Cerebellar nuclear complex (tissue), 1 donor: Measurements from ENCODE around the gene RAG2.

Experiments
- DNase-seq, 2 experiments: peaks; one replicate each; lab custom pipeline; 2025; lab: John Stamatoyannopoulos, UW

The RAG2 gene

GRCh38 chr11:36598051-36598450 lies at the start of gene RAG2:
TSS of gene RAG2 (minus strand) at chr11:36598236. CDS start at chr11:36594168, 4,068 bp downstream.
- DNase-seq, result no peak

GRCh38 chr11:36638556-36638955 lies 40.5 kb upstream of the RAG2 start:
- DNase-seq, result no peak

- no peak for DNase-seq
Observed at GRCh38 chr11:36635066-36635862, 37.2 kb upstream of the RAG2 start.

GRCh38 chr11:36631774-36632173 lies 33.7 kb upstream of the RAG2 start:
- DNase-seq, result no peak

GRCh38 chr11:36628765-36629244 lies 30.8 kb upstream of the RAG2 start:
- no peak for DNase-seq

- DNase-seq, result no peak
Observed at GRCh38 chr11:36628141-36628540, 30.1 kb upstream of the RAG2 start.

- no peak for DNase-seq
Observed at GRCh38 chr11:36627471-36627870, 29.4 kb upstream of the RAG2 start.

GRCh38 chr11:36627006-36627405 lies 29.0 kb upstream of the RAG2 start:
- DNase-seq, result no peak

GRCh38 chr11:36623494-36623893 lies 25.5 kb upstream of the RAG2 start:
- no peak for DNase-seq

- DNase-seq, result no peak
Observed at GRCh38 chr11:36622431-36623136, 24.5 kb upstream of the RAG2 start.

GRCh38 chr11:36620246-36620645 lies 22.2 kb upstream of the RAG2 start:
- no peak for DNase-seq

- DNase-seq, result no peak
Observed at GRCh38 chr11:36619502-36619901, 21.5 kb upstream of the RAG2 start.

- no peak for DNase-seq
Observed at GRCh38 chr11:36618363-36619047, 20.5 kb upstream of the RAG2 start.

- DNase-seq, result no peak
Observed at GRCh38 chr11:36617543-36618362, 19.7 kb upstream of the RAG2 start.

GRCh38 chr11:36615826-36616225 lies 17.8 kb upstream of the RAG2 start:
- DNase-seq, result no peak

GRCh38 chr11:36609383-36609782 lies 11.3 kb upstream of the RAG2 start:
- no peak for DNase-seq

- no peak for DNase-seq
Observed at GRCh38 chr11:36608491-36609199, 10.6 kb upstream of the RAG2 start.

GRCh38 chr11:36605221-36606216 lies 7.5 kb upstream of the RAG2 start:
- DNase-seq, result no peak

- no peak for DNase-seq
Observed at GRCh38 chr11:36602135-36602534, 4.1 kb upstream of the RAG2 start.

GRCh38 chr11:36601155-36601554 lies 3.1 kb upstream of the RAG2 start:
- DNase-seq, result no peak
